A549 (cell line): ENCODE results near the gene PCBP4. TPM values are rescaled to one million over a fixed set of nuclear protein-coding genes. Genes with fewer than 3 reads are reported as not detected.
A peak's percentile ranks its signal among the peaks of the same experiment; 100 is the strongest.

Source experiments
- ATAC-seq, 2 experiments: fragments of 200-7000 bp in 1 of 2; fragments of >200 bp in 1 of 2; cut with Nextera tagmentation in 1 of 2; cut with Tn5 transposase in 1 of 2; 3 replicates each; pipeline versions ENCODE4 v1.8.0 to v1.9.1; 2018 to 2020; ENCODE audit warnings: mild to moderate bottlenecking in 1 of 2, moderate library complexity in 1 of 2
- CTCF ChIA-PET: fragments of 300-600 bp; sonication (Branson Sonifier 250); formaldehyde crosslinking; extraction: SDS; loops from one replicate; lab custom pipeline; 2021; ENCODE audit warnings: antibody characterized with exemption, inconsistent platforms; lab: Yijun Ruan, JAX
- POLR2A ChIA-PET: fragments of 350-600 bp; formaldehyde crosslinking; extraction: SDS; loops from one replicate; lab custom pipeline; 2021; ENCODE audit warnings: antibody characterized with exemption, inconsistent platforms; lab: Yijun Ruan, JAX
- DNase-seq, 2 experiments: peaks; one replicate each; pipeline versions ENCODE4 v3.0.0 to v3.0.0-alpha.2; 2011 to 2016; ENCODE audit warnings: low read depth in 1 of 2, low spot score in 1 of 2
- FAIRE-seq: peaks from 2 replicates; lab custom pipeline; 2011; peaks lifted over from hg19 to GRCh38; lab: Jason Lieb, UNC
- H3K27ac ChIP-seq, 2 experiments: fragments of >200 bp; sonication (Bioruptor Twin); formaldehyde crosslinking; 3 replicates each; pipeline ENCODE4 v1.5.1; 2016 to 2017
- H3K4me1 ChIP-seq: fragments of >200 bp; sonication (Bioruptor Twin); formaldehyde crosslinking; 3 replicates; pipeline ENCODE4 v1.6.1; 2016
- H3K4me2 ChIP-seq: fragments of >200 bp; sonication (Bioruptor Twin); formaldehyde crosslinking; 3 replicates; pipeline ENCODE4 v1.6.1; 2016
- H3K4me3 ChIP-seq: fragments of >200 bp; sonication (Bioruptor Twin); formaldehyde crosslinking; 3 replicates; pipeline ENCODE4 v1.5.1; 2016
- H3K9me3 ChIP-seq: fragments of >200 bp; sonication (Bioruptor Twin); formaldehyde crosslinking; 3 replicates; pipeline ENCODE4 v1.6.1; 2016
- CBX2 ChIP-seq: fragments of 200-600 bp; sonication (generic); IDR thresholded peaks from 2 replicates; pipeline ENCODE4 v1.6.1; 2016; ENCODE audit warnings: low read depth, mild to moderate bottlenecking, borderline replicate concordance
- CBX8 ChIP-seq: fragments of 200-600 bp; sonication (generic); IDR thresholded peaks from 2 replicates; pipeline ENCODE4 v1.6.1; 2016
- CHD4 ChIP-seq: fragments of 200-600 bp; sonication (generic); IDR thresholded peaks from 2 replicates; pipeline ENCODE4 v1.6.1; 2016; ENCODE audit warnings: antibody characterized with exemption, mild to moderate bottlenecking, borderline replicate concordance
- EHMT2 ChIP-seq: fragments of 200-600 bp; sonication (generic); IDR thresholded peaks from 2 replicates; pipeline ENCODE4 v1.6.1; 2016; ENCODE audit warnings: antibody characterized with exemption, low read depth, mild to moderate bottlenecking, moderate library complexity
- ESRRA ChIP-seq: fragments of 150-350 bp; IDR thresholded peaks from 2 replicates; pipeline ENCODE4 v1.6.1; 2014; ENCODE audit warnings: mild to moderate bottlenecking, low read length, borderline replicate concordance
- FOSB ChIP-seq: fragments of 250-450 bp; sonication (Bioruptor Pico); IDR thresholded peaks from 2 replicates; pipeline ENCODE4 v1.5.0; 2020; ENCODE audit warnings: mild to moderate bottlenecking, moderate library complexity
- HDAC2 ChIP-seq: fragments of 200-600 bp; sonication (generic); IDR thresholded peaks from 2 replicates; pipeline ENCODE4 v1.6.1; 2016
- HEYL ChIP-seq: fragments of 250-450 bp; sonication (Bioruptor Pico); IDR thresholded peaks from 2 replicates; pipeline ENCODE4 v1.8.0; 2021; ENCODE audit warnings: mild to moderate bottlenecking, moderate library complexity
- KDM5A ChIP-seq: fragments of 200-600 bp; sonication (generic); IDR thresholded peaks from 2 replicates; pipeline ENCODE4 v1.6.1; 2016; ENCODE audit warnings: antibody characterized with exemption, mild to moderate bottlenecking
- MAZ ChIP-seq: fragments of 150-350 bp; IDR thresholded peaks from 2 replicates; pipeline ENCODE4 v1.6.1; 2014; ENCODE audit warnings: antibody characterized with exemption, low read depth, low read length, borderline replicate concordance
- NR3C1 ChIP-seq: fragments of >200 bp; sonication (Bioruptor Twin); formaldehyde crosslinking; IDR thresholded peaks from 3 replicates; pipeline ENCODE4 v1.6.1; 2017
- RAD21 ChIP-seq, 2 experiments: fragments of >200 bp in 1 of 2; sonication (Bioruptor Twin) in 1 of 2; formaldehyde crosslinking in 1 of 2; IDR thresholded peaks in 1 of 2; conservative IDR thresholded peaks in 1 of 2; 2 replicates in 1 of 2; 3 replicates in 1 of 2; pipeline ENCODE4 v1.6.1; 2012 to 2018; ENCODE audit warnings: inconsistent platforms in 1 of 2
- ZC3H11A ChIP-seq: fragments of 450-650 bp; IDR thresholded peaks from 2 replicates; pipeline ENCODE4 v1.6.1; 2014; ENCODE audit warnings: antibody characterized with exemption, mild to moderate bottlenecking
- WGBS: methylation state at CpG from one replicate; pipeline ENCODE4 v1.1.6; 2017; ENCODE audit errors: missing lambda C conversion rate; 5-methylcytosine and 5-hydroxymethylcytosine counted together
- polyA plus RNA-seq, 4 experiments: library from polyadenylated mRNA; depleted of rRNA in 3 of 4; stranded (reverse); fragments of >200 nt; fragmentation: RNase III in 1 of 4; extraction: RNeasy Plus Mini Kit Qiagen cat#74134 plus additional on column Dnase treatment in 1 of 4; gene quantifications; 2 replicates in 3 of 4; 3 replicates in 1 of 4; pipeline ENCODE4 v1.2.3, GENCODE V29; 2011 to 2017
- TF ChIP-seq, protein P1 (sequence below): fragments of >200 bp; sonication (Bioruptor Twin); formaldehyde crosslinking; IDR thresholded peaks from 3 replicates; pipeline ENCODE4 v1.5.1; 2016
- TF ChIP-seq, protein P2 (sequence below): IDR thresholded peaks from 2 replicates; pipeline ENCODE4 v1.6.1; 2012
- TF ChIP-seq, protein P3 (sequence below): fragments of >200 bp; sonication (Bioruptor Twin); formaldehyde crosslinking; IDR thresholded peaks from 3 replicates; pipeline ENCODE4 v1.6.1; 2016
- TF ChIP-seq, protein P4 (sequence below): fragments of 450-650 bp; IDR thresholded peaks from 2 replicates; pipeline ENCODE4 v1.6.1; 2014; ENCODE audit warnings: antibody characterized with exemption

Gene PCBP4
- polyA plus RNA-seq, 2 of the 4 experiments (the other 2 are of a cell fraction), result 8.6 to 10.9 TPM

DNA sequence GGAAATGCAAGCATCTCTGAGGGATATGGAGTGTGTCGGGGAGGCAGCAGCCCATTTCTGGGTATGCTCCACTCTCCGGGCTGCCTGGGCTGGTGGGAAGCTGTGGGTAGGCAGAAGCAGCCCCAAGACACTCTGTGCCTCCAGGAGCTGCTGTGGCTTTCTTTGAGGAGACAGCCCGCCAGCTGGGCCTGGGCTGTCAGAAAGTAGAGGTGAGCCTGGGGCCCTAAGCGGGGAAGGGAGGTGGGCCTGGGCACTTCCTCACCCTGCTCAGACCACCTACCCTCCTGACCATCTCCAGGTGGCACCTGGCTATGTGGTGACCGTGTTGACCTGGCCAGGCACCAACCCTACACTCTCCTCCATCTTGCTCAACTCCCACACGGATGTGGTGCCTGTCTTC lies 17.8 kb upstream of the PCBP4 start (continued):
- TF ChIP-seq, protein P1, sequence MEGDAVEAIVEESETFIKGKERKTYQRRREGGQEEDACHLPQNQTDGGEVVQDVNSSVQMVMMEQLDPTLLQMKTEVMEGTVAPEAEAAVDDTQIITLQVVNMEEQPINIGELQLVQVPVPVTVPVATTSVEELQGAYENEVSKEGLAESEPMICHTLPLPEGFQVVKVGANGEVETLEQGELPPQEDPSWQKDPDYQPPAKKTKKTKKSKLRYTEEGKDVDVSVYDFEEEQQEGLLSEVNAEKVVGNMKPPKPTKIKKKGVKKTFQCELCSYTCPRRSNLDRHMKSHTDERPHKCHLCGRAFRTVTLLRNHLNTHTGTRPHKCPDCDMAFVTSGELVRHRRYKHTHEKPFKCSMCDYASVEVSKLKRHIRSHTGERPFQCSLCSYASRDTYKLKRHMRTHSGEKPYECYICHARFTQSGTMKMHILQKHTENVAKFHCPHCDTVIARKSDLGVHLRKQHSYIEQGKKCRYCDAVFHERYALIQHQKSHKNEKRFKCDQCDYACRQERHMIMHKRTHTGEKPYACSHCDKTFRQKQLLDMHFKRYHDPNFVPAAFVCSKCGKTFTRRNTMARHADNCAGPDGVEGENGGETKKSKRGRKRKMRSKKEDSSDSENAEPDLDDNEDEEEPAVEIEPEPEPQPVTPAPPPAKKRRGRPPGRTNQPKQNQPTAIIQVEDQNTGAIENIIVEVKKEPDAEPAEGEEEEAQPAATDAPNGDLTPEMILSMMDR, result no peak

DNA sequence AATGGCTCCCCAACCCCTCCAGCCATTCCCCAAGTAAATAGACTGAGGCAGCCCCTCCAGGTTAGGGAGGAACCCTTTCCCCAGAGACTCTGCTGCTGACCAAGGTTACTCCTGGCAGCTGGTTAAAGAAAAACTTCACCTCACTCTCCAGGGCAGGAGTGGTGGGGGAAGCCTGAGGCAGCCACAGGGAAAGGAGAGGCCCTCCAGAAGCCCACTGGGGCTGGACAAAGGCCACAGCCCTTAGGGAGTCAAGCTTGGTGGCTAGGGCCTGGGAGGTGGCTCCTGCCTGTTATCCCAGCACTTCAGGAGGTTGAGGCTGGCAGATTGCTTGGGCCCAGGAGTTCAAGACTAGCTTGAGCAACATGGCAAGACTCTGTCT lies 17.0 kb upstream of the PCBP4 start:
- Histone ChIP-seq H3K4me1 (peaks cover 32% of the 10 kb centered on the region), H3K4me3 (peak overlapping the region; percentile 51; the same call in 1 of the 3 replicates), H3K9me3 (no peaks in the 10 kb centered on the region), H3K4me2 (peak overlapping the region; percentile 74), H3K27ac (peak overlapping the region; percentile 80 to 97; a peak in 5 of 6 replicates)
- POLR2A ChIA-PET, result interaction anchor here (0.6 to 3.3 kb wide), 4 partner anchors 8 to 19 kb away, joined by 3 to 32 read pairs (median 14); partner anchors contain the start of genes ABHD14B and RPL29
- CTCF ChIA-PET, result interaction anchor here (1.1 to 5.0 kb wide), 4 partner anchors 12 to 43 kb away, joined by 3 to 53 read pairs (median 4); partner anchors contain the start of genes ABHD14A, ABHD14B and RRP9
- ATAC-seq (no peak), FAIRE-seq (no peak), DNase-seq (no peak)
- TF ChIP-seq, protein P2, sequence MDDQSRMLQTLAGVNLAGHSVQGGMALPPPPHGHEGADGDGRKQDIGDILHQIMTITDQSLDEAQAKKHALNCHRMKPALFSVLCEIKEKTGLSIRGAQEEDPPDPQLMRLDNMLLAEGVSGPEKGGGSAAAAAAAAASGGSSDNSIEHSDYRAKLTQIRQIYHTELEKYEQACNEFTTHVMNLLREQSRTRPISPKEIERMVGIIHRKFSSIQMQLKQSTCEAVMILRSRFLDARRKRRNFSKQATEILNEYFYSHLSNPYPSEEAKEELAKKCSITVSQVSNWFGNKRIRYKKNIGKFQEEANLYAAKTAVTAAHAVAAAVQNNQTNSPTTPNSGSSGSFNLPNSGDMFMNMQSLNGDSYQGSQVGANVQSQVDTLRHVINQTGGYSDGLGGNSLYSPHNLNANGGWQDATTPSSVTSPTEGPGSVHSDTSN, result no peak
- TF ChIP-seq NR3C1, result no peak
- TF ChIP-seq KDM5A, result no peak
- no peak for TF ChIP-seq RAD21 (conservative IDR thresholded peaks at IDR 0.05 in 1 of 2, IDR thresholded peaks at IDR 0.05 in 1 of 2)
- no peak for TF ChIP-seq HEYL
- no peak for TF ChIP-seq FOSB (CRISPR knock-in tag)
- TF ChIP-seq CBX2, result no peak
- TF ChIP-seq CHD4, result no peak
- no peak for TF ChIP-seq CBX8
- TF ChIP-seq, protein P3, sequence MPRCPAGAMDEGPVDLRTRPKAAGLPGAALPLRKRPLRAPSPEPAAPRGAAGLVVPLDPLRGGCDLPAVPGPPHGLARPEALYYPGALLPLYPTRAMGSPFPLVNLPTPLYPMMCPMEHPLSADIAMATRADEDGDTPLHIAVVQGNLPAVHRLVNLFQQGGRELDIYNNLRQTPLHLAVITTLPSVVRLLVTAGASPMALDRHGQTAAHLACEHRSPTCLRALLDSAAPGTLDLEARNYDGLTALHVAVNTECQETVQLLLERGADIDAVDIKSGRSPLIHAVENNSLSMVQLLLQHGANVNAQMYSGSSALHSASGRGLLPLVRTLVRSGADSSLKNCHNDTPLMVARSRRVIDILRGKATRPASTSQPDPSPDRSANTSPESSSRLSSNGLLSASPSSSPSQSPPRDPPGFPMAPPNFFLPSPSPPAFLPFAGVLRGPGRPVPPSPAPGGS, result no peak
- TF ChIP-seq, protein P4, sequence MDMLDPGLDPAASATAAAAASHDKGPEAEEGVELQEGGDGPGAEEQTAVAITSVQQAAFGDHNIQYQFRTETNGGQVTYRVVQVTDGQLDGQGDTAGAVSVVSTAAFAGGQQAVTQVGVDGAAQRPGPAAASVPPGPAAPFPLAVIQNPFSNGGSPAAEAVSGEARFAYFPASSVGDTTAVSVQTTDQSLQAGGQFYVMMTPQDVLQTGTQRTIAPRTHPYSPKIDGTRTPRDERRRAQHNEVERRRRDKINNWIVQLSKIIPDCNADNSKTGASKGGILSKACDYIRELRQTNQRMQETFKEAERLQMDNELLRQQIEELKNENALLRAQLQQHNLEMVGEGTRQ, result no peak
- no peak for TF ChIP-seq MAZ
- no peak for TF ChIP-seq EHMT2
- no peak for TF ChIP-seq ZC3H11A
- TF ChIP-seq ESRRA, result no peak

DNA sequence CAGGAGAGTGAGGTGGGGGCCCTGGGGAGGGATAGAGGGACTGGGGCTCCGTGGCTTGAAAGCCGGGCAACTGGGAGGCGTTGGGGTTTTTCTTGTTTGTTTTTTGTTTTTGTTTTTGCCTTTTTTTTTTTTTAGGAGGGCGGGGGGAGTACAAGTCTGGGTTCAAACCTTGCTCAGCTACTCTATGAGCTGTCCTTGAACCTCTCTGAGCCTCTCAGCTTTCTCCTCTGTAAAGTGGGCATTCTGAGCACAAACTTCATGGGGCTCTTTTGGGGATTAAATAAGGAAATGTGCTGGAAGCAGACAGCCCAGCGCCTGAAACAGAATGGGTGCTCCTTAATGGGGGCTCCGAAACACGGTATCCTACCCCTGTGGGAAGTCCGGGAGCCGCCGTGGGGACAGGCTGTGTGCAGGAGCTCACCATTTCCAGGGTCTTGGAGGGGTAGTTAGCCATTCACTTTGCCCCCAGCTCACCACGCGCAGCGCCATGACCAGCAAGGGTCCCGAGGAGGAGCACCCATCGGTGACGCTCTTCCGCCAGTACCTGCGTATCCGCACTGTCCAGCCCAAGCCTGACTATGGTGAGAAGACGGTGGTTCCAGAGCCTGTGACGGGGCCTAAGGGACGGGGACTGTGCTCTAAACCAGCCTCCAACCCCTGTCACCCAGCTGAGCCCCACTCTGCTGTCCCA lies 16.5 kb upstream of the PCBP4 start:
- DNase-seq, result no peak
- peak overlapping the region; percentile 51 for H3K4me3 ChIP-seq
- ATAC-seq, result no peak
- peak overlapping the region; percentile 80 to 97 for H3K27ac ChIP-seq
- 72% methylated on average over 19 of the region's 22 CpGs for WGBS
- H3K4me2 ChIP-seq, result peak overlapping the region; percentile 74
- TF ChIP-seq HDAC2, result no peak
- peaks cover 32% of the 10 kb centered on the region for H3K4me1 ChIP-seq
- FAIRE-seq, result no peak
- H3K9me3 ChIP-seq, result no peaks in the 10 kb centered on the region
- ChIA-PET POLR2A (interaction anchor here (0.6 to 3.3 kb wide), 6 partner anchors 8 to 171 kb away, joined by 3 to 32 read pairs (median 9); partner anchors contain the start of genes ABHD14B and RPL29), CTCF (interaction anchor here (0.7 to 5.0 kb wide), 7 partner anchors 12 to 56 kb away, joined by 3 to 53 read pairs (median 6); partner anchors contain the start of genes ABHD14A, ABHD14B, PARP3 and RRP9)
